NCI-H1105 (cell line): Measurements from ENCODE around the gene ARHGAP10.

Source experiments
- DNase-seq: peaks from one replicate; lab custom pipeline; 2025; lab: John Stamatoyannopoulos, UW

ARHGAP10 gene

DNA sequence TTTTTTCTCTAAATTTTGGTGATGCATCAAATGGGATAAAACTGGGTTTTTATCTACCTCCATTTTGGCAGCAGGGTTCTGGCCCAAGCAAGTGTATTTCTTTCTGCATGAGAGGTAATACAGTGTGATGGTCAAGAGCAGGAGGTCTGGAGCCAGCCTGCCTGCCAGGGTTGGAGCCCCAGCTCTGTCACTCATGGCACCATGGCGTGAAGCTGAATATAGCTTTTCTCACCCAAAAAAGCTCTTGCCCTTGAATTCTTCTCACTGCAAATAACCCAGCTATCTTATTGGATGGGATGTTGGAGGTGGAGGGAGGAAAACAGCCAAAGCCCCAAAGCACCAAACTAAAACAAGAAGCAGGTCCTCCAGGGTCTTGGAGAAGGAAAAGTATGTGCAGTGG lies 218.4 kb downstream of the ARHGAP10 start:
- DNase-seq, result no peak

GRCh38 chr4:147950841-147951240 lies 219.0 kb downstream of the ARHGAP10 start:
- DNase-seq, result no peak

DNA sequence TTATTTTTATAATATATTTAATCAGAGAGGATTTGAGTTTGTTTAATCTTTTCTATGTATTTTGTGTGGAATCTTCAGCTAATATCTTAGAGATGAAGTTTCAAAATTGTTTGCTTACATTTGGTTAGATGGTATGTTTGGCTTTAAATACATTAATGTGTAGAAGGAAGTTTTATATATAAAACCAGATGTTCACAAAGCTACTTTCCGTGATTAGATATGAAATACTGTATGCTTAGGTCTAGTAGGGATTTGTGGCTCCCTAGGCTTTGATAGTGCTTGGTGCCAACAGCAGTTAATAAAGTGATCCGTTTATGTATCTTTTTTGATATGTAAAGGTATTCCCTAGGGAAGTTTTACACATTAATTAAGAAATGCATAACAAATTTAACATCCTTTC lies 223.0 kb downstream of the ARHGAP10 start:
- no peak for DNase-seq

GRCh38 chr4:147955827-147956558 lies 224.1 kb downstream of the ARHGAP10 start:
- DNase-seq, result no peak

DNA sequence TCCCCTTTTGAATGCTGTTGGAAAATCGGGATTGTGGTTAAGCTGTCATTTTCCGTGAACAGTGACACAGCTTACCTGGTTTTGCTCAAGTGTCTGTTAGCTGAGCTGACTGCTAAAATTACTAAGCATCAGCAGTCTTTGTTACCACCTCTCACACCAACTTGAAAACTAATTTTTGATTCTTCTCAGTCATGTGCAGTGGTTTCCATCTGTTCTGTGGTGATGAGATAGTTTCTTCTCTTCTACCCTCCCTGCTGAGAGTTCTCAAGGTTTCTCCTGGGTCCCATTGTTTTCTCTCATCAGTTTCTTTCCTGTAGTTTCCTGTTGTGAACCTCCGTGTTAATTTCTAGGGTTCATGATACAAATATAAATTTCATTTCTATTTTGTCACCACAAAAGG lies 225.6 kb downstream of the ARHGAP10 start:
- DNase-seq, result no peak

DNA sequence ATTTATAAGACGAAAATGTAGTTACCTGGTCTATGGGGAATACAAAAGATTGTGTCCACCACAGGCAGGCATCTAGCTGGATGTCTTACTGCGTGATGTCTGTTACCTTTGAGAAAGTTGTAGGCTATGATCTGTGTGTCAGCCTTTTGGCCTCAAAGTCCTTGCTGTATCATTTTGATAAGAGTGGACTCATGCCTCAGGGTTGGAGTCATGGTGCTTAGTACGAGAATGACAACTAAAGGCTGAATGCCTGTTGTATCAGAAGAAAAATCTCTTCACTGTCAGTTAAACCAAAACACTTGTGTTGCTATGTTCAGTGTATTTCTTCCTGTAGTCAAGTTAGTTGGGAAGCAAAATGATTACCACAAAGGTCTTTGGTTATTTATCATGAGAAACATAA lies 226.2 kb downstream of the ARHGAP10 start:
- DNase-seq, result no peak

GRCh38 chr4:147958489-147959065 lies 226.7 kb downstream of the ARHGAP10 start:
- DNase-seq, result no peak

DNA sequence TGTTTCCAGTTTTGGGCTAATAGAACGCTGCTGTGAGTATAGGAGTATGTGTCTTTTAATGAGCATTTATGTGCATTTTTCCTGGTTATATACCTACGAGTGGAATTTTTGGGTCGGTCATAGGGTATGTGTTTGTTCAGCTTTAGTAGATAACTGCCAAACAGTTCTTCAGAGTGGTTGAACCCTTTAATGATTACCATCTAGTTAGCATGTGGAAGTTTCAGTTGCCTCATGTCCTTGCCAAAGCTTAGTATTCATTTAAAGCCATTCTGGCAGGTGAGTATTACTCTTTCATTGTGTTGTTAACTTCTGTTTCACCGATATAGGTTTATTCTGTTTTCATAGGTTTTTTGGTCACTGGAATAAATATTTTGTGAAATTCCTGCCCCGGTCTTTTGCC lies 229.1 kb downstream of the ARHGAP10 start:
- no peak for DNase-seq

DNA sequence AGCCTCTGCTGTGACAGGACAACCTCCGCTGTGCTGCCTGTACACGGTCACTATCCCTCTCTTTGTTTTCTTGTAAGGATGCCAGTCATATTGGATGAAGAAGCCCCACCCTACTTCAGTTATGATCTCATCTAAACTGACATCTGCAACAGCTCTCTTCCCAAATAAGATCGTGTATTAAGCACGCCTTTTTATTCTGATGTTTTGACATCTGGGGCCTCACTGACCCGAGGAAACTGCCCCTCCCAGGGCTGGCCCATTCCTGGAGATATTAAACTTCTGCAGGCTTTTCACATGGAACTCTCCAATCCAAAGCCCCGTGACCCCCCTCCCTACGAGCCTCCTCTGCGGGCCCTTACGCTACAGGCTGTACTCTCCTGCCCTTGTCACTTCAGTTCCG lies 232.0 kb downstream of the ARHGAP10 start:
- no peak for DNase-seq

GRCh38 chr4:147964266-147964880 lies 232.5 kb downstream of the ARHGAP10 start:
- DNase-seq, result no peak

DNA sequence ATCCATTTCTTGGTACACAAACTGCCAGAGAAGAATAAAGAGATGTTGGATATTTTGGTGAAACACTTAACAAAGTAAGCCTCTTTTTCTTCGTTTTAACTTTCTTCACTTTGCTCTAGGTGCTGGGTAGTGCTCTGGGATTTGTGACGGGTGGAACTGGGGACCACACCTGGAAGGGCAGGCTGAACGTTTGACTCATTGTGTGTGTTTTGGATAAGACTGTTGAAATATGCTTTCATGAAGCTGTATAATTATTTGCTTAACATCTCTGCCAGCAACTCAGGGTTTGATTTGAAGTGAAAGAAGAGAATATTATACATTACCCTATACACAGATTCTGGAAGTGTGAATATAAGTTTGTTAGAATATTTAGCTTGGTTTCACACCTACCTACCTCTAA lies 233.2 kb downstream of the ARHGAP10 start:
- DNase-seq, result no peak

GRCh38 chr4:147965873-147966272 lies 234.0 kb downstream of the ARHGAP10 start:
- DNase-seq, result no peak

DNA sequence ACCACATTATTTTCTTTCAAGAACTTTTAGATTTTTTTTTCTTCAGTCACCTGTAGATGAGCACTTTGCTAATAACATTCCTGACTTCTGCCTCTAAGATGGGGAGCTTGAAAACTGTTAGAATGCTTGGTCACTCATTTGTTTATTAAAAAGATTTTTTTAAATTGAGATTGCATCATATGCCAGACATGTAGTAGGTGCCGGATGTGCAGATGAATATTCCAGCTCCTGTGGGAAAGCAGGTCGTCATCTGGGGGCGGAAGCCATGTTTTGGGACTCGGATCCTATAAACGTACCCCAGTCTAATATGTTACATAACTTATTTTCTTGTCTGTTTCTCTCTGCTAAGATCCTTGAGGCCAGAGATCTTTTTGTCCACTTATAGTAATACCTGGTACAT lies 236.8 kb downstream of the ARHGAP10 start:
- no peak for DNase-seq

- DNase-seq, result no peak
Observed at GRCh38 chr4:147969573-147970385, 237.9 kb downstream of the ARHGAP10 start.

DNA sequence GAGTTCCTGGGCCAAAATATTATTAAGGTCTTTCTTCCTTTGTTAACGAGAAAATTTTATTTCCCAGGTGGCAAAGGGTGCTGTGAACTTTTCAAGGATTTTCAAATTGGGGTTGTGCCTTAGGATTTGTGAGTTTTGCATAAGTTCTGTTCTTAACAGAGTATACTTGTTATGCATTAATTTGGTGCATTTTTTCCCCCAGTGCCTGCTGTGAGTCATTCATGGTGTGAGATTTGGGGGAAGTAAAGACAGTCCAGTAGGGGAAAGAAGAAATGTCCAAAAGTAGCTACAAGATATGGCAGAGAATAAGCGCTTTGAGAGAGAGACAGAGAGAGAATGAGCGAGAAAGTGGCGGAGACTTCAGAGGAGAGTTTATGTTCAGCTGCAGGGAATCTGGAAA lies 239.2 kb downstream of the ARHGAP10 start:
- DNase-seq, result no peak

DNA sequence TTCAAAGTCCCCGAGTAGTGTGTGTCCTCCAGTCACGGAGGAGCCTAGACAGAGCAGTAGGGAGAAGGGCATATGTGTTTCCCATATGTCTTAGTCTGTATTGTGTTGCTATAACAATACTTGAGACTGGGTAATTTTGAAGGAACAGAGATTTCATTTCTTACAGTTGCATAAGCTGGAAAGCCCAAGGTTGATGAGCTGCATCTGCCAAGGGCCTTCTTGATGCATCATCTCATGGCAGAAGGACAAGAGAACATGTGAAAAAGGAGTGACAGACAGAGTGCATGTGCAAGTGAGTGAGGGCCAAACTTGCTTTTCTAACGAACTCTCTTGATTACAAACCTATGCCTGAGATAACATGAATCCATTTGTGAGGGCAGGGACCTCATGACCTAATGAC lies 243.4 kb downstream of the ARHGAP10 start:
- DNase-seq, result no peak

DNA sequence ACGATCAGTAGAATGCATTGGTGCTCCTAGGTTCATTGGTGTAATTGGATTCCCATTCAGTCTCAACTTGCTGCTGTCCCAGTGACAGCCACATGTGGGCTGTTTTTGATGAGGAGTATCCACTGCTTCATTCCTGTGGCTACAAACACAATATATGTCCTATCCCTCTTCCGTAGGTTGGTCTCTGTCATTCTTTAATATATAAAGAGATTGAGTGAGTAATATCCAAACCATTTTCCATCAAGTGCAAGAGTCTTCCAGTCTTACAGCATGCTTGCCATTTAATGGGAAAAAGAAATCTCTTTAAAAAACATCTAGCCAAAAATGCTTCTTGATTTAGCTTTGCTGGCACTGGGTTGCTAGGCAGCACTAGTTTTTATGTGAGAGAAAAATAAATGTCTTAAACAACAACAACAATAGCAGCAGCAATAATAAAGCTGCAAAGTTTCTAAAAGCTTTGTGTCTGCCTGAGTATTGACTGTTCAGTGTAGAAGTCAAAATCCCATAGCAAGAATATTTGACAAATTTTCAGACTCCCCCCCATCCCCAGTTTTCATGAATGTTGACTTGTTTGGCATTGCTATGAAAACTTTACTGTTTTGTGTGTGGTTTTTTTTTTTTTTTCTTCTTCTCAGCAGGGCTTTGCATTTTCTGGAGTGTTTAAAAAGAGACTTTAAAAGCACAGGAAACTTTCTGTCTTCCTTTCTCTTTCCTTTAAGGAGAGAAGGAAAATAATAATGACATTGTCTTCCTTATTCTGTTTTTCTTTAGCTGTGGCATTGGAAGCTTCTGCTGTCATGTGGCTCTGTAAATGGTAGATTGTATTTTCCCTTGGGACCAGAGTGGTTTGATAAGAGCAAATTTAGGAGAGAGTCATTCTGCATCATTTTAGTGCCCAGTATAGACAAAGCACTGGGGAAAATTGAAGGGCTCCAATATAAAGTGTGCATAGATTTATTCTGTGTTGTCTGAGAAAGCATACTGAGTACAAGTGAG lies 244.3 kb downstream of the ARHGAP10 start:
- DNase-seq, result no peak

- no peak for DNase-seq
Observed at GRCh38 chr4:147980586-147980985, 248.7 kb downstream of the ARHGAP10 start.

DNA sequence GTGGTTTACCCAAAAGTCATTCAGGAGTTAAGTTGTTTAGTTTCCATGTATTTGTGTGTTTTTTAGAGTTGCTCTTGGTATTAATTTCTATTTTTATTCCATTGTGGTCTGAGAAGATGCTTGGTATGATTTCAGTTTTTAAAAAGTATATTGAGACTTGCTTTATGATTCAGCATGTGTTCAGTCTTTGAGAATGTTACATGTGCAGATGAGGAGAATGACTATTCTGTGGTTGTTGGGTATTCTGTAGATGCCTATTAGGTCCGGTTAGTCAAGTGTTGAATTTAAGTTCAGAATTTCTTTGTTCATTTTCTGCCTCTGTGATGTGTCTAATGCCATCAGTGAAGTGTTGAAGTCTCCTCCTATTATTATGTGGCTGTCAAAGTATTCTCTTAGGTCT lies 249.4 kb downstream of the ARHGAP10 start:
- no peak for DNase-seq

- DNase-seq, result peak; percentile 1
Observed at GRCh38 chr4:147984065-147984777, 252.3 kb downstream of the ARHGAP10 start.

DNA sequence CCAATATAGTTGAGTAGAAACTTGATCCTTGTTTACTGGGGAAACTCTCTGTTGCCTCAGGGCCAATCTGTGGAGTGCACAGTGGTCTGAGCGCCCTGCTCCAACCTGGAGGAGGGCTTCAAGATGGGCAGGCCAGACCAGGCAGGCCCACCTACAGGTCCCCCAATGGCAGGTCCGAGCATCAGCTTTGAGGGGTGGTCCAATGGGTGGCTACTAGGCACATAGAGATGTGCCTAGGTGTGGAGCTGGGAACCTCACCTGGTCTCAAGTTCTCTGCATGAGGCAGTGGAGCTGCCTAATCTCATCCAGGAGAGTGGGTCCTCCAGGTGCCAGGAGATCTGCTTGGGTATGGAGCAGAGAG lies 252.9 kb downstream of the ARHGAP10 start:
- DNase-seq, result no peak
